Caco-2 (cell line): Measurements from ENCODE around the gene EGFR. TPM values are rescaled to one million over a fixed set of nuclear protein-coding genes. Genes with fewer than 3 reads are reported as not detected.
A peak's percentile ranks its signal among the peaks of the same experiment; 100 is the strongest.

ENCODE experiments used
- BruUV-seq: library from RNA; stranded (reverse); fragments of 400-500 nt; replicated peaks from 2 replicates; lab custom pipeline; 2021; lab: Mats Ljungman, UMichigan
- CTCF ChIA-PET: fragments of 300-600 bp; sonication (Branson Sonifier 250); formaldehyde crosslinking; loops from one replicate; lab custom pipeline; 2022; ENCODE audit warnings: antibody characterized with exemption; lab: Charles Lee
- POLR2A ChIA-PET: fragments of 300-600 bp; sonication (Branson Sonifier 250); formaldehyde crosslinking; loops from one replicate; lab custom pipeline; 2022; ENCODE audit warnings: antibody characterized with exemption; lab: Charles Lee
- DNase-seq, 2 experiments: peaks; one replicate each; pipeline versions ENCODE4 v3.0.0 to v3.0.0-alpha.2; 2020 to 2022
- H3K27me3 ChIP-seq: replicated peaks from 2 replicates; pipeline ENCODE4 v1.6.0; 2011; ENCODE audit warnings: low read length; ENCODE audit not compliant: control insufficient read depth, insufficient read depth
- H3K36me3 ChIP-seq: 2 replicates; pipeline ENCODE4 v1.5.1; 2011; ENCODE audit warnings: low read length; ENCODE audit not compliant: control insufficient read depth, insufficient read depth
- H3K4me1 ChIP-seq: fragments of 250-450 bp; sonication (Bioruptor Pico); 2 replicates; pipeline ENCODE4 v1.5.1; 2020; ENCODE audit warnings: mild to moderate bottlenecking
- H3K4me3 ChIP-seq: 2 replicates; pipeline ENCODE4 v1.5.1; 2011; ENCODE audit warnings: low read depth, mild to moderate bottlenecking, control low read depth, low read length
- H3K9me3 ChIP-seq: fragments of 250-450 bp; sonication (Bioruptor Pico); 2 replicates; pipeline ENCODE4 v1.5.1; 2020; ENCODE audit warnings: mild to moderate bottlenecking, moderate library complexity
- H3K27ac Mint-ChIP-seq: one replicate; pipeline ENCODE4 v1.8.0; 2022; ENCODE audit warnings: mixed read lengths; ENCODE audit not compliant: unreplicated experiment
- H3K27me3 Mint-ChIP-seq: one replicate; pipeline ENCODE4 v1.8.0; 2022; ENCODE audit warnings: mixed read lengths; ENCODE audit not compliant: insufficient read depth, unreplicated experiment
- H3K36me3 Mint-ChIP-seq: one replicate; pipeline ENCODE4 v1.8.0; 2022; ENCODE audit warnings: mild to moderate bottlenecking, mixed read lengths; ENCODE audit not compliant: insufficient read depth, unreplicated experiment
- H3K4me1 Mint-ChIP-seq: one replicate; pipeline ENCODE4 v1.8.0; 2022; ENCODE audit warnings: low read depth, mixed read lengths; ENCODE audit not compliant: unreplicated experiment
- H3K4me3 Mint-ChIP-seq: one replicate; pipeline ENCODE4 v1.8.0; 2022; ENCODE audit warnings: mild to moderate bottlenecking, moderate library complexity, mixed read lengths; ENCODE audit not compliant: unreplicated experiment
- H3K9me3 Mint-ChIP-seq: one replicate; pipeline ENCODE4 v1.8.0; 2022; ENCODE audit warnings: mixed read lengths; ENCODE audit not compliant: unreplicated experiment
- CTCF ChIP-seq, 2 experiments: fragments of 200-600 bp in 1 of 2; IDR thresholded peaks; 1 replicate in 1 of 2; 2 replicates in 1 of 2; pipeline versions ENCODE4 v1.5.1 to v1.8.0; 2011 to 2022; ENCODE audit warnings: antibody characterized with exemption in 1 of 2, control low read depth in 1 of 2, inconsistent platforms in 1 of 2, low read depth in 1 of 2, low read length in 1 of 2, mild to moderate bottlenecking in 1 of 2, moderate library complexity in 1 of 2; ENCODE audit not compliant: insufficient read depth in 1 of 2, severe bottlenecking in 1 of 2, unreplicated experiment in 1 of 2
- intact Hi-C: fragments of 100-400 bp; cut with micrococcal nuclease; formaldehyde crosslinking; loops from one replicate; pipeline ENCODE4 v1.10.0; 2022; ENCODE audit not compliant: unreplicated experiment
- total RNA-seq: library from RNA; stranded (reverse); gene quantifications from 2 replicates; pipeline ENCODE4 v1.2.3, GENCODE V29; 2022

The EGFR gene
- total RNA-seq, 1 experiment from 2014 or later, result 60.1 TPM

- peak overlapping the region; percentile 13 for H3K4me3 Mint-ChIP-seq
- H3K27me3 Mint-ChIP-seq, result no peaks in the 10 kb centered on the region
- POLR2A ChIA-PET, result interaction anchor here (0.6 to 1.4 kb wide), 5 partner anchors 11 to 177 kb away, joined by 3 to 10 read pairs (median 6); no protein-coding TSS in a partner anchor
- no peaks in the 10 kb centered on the region for H3K9me3 Mint-ChIP-seq
- no peaks in the 10 kb centered on the region for H3K9me3 ChIP-seq
- DNase-seq, result no peak
- H3K4me1 ChIP-seq, result peaks cover 66% of the 10 kb centered on the region
- H3K27me3 ChIP-seq, result no peaks in the 10 kb centered on the region
- H3K36me3 Mint-ChIP-seq, result peaks cover 53% of the 10 kb centered on the region
- BruUV-seq, result no TSS peak
- CTCF ChIA-PET, result interaction anchor here (0.7 to 3.3 kb wide), 3 partner anchors 66 to 401 kb away, joined by 3 to 37 read pairs (median 4); no protein-coding TSS in a partner anchor
- peaks cover 48% of the 10 kb centered on the region for H3K4me1 Mint-ChIP-seq
- intact Hi-C loops, result loop anchor here (1.0 to 5.0 kb wide), 5 partner anchors 8 to 222 kb away; no protein-coding TSS in a partner anchor
- peak overlapping the region; percentile 20; the same call in 1 of the 2 replicates for H3K4me3 ChIP-seq
- H3K36me3 ChIP-seq, result peaks cover 9% of the 10 kb centered on the region
- H3K27ac Mint-ChIP-seq, result peak overlapping the region; percentile 78
- no peak for TF ChIP-seq CTCF (IDR thresholded peaks at IDR 0.05; ENCODE audit: insufficient read depth in 1 of 2, low read depth in 1 of 2, low read length in 1 of 2, severe bottlenecking in 1 of 2, unreplicated experiment in 1 of 2)
Observed at GRCh38 chr7:55189146-55189766, 170.4 kb downstream of the EGFR start.

GRCh38 chr7:55189878-55190436 is 171.1 kb downstream of the EGFR start:
- BruUV-seq, result no TSS peak
- no peaks in the 10 kb centered on the region for H3K27me3 Mint-ChIP-seq
- CTCF ChIA-PET, result interaction anchor here (3.3 kb wide), 1 partner anchor 65 kb away, joined by 37 read pairs; no protein-coding TSS in a partner anchor
- intact Hi-C loops, result loop anchor here (1.0 to 5.0 kb wide), 5 partner anchors 9 to 223 kb away; no protein-coding TSS in a partner anchor
- H3K4me1 Mint-ChIP-seq, result peaks cover 46% of the 10 kb centered on the region
- Histone ChIP-seq H3K27me3 (no peaks in the 10 kb centered on the region), H3K9me3 (no peaks in the 10 kb centered on the region), H3K4me1 (peaks cover 60% of the 10 kb centered on the region), H3K36me3 (peaks cover 9% of the 10 kb centered on the region), H3K4me3 (no peak overlapping the region)
- no peak for TF ChIP-seq CTCF (IDR thresholded peaks at IDR 0.05; ENCODE audit: insufficient read depth in 1 of 2, low read depth in 1 of 2, low read length in 1 of 2, severe bottlenecking in 1 of 2, unreplicated experiment in 1 of 2)
- H3K36me3 Mint-ChIP-seq, result peaks cover 46% of the 10 kb centered on the region
- no peaks in the 10 kb centered on the region for H3K9me3 Mint-ChIP-seq
- no peak for DNase-seq
- peak overlapping the region; percentile 78 for H3K27ac Mint-ChIP-seq
- POLR2A ChIA-PET, result no interaction called here
- peak overlapping the region; percentile 13 for H3K4me3 Mint-ChIP-seq

DNA sequence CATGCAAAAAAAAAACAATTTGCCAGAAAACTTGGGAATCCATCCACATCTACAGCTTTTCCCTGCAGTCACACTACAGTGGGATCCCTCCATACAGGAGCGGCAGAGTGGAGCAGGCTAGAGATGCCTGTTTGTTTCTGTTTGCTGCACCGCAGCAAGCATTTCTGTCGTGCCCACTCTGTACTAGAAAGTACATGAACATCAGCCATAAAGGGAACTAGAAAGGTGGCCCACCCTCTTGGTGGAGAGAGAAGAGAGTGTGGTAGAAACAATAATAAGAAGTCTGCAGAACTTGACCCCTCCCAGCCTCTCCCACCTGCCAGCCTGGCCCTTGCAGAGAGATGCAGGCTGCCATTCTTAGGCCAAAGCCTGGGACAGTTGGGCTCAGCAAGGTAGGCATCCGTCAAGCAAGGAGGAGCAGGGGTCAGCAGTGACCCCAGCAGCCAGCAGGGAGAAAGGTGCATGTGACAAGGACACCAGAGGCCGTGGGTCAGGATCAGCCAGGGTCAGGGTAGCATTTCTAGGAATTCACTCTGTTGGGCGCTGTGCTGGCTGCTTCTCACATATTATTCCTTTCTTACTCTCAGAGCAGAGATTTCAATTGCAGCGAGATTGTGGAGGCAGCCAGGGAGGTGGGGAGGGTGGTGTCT is 171.8 kb downstream of the EGFR start:
- H3K9me3 ChIP-seq, result no peaks in the 10 kb centered on the region
- no peaks in the 10 kb centered on the region for H3K9me3 Mint-ChIP-seq
- peaks cover 39% of the 10 kb centered on the region for H3K36me3 Mint-ChIP-seq
- CTCF ChIA-PET, result no interaction called here
- H3K4me1 ChIP-seq, result peaks cover 53% of the 10 kb centered on the region
- BruUV-seq, result no TSS peak
- H3K36me3 ChIP-seq, result peaks cover 7% of the 10 kb centered on the region
- H3K27me3 Mint-ChIP-seq, result no peaks in the 10 kb centered on the region
- H3K27me3 ChIP-seq, result no peaks in the 10 kb centered on the region
- TF ChIP-seq CTCF (IDR thresholded peaks at IDR 0.05; ENCODE audit: insufficient read depth in 1 of 2, low read depth in 1 of 2, low read length in 1 of 2, severe bottlenecking in 1 of 2, unreplicated experiment in 1 of 2), result no peak
- H3K27ac Mint-ChIP-seq, result peak overlapping the region; percentile 78
- DNase-seq, result no peak
- intact Hi-C loops, result no loop called here
- H3K4me3 Mint-ChIP-seq, result no peak overlapping the region
- no peak overlapping the region for H3K4me3 ChIP-seq
- H3K4me1 Mint-ChIP-seq, result peaks cover 43% of the 10 kb centered on the region
- POLR2A ChIA-PET, result no interaction called here
